Measurements from ENCODE around the gene CWC27.

GRCh38 chr5:65021527-65022226 lies 252.9 kb downstream of the CWC27 start:
- no peak for TF ChIP-seq CTCF (IDR thresholded peaks at IDR 0.05 in 8 of 11, conservative IDR thresholded peaks at IDR 0.05 in 3 of 11)
- no peak for TF ChIP-seq POLR2A (IDR thresholded peaks at IDR 0.05)
- no peak for TF ChIP-seq POLR2AphosphoS5 (IDR thresholded peaks at IDR 0.05)

All from spleen (tissue), 7 donors.